GM18505 (cell line): ENCODE results near the gene SARS1.

Experiments
- ATAC-seq: cut with Tn5 transposase; IDR thresholded peaks from one replicate; pipeline ENCODE4 v1.9.1; 2021; ENCODE audit not compliant: unreplicated experiment
- POLR2A ChIP-seq: IDR thresholded peaks from 4 replicates; pipeline ENCODE4 v1.6.1; 2011; ENCODE audit warnings: borderline replicate concordance; ENCODE audit not compliant: insufficient read depth, insufficient read length; ENCODE audit errors: extremely low read depth

Gene SARS1

GRCh38 chr1:109269981-109270622 is 56.4 kb downstream of the SARS1 start:
- TF ChIP-seq POLR2A = no peak
- ATAC-seq = no peak

GRCh38 chr1:109270623-109271317 is 57.1 kb downstream of the SARS1 start:
- TF ChIP-seq POLR2A = no peak
- ATAC-seq = no peak

- ATAC-seq = no peak
- TF ChIP-seq POLR2A = no peak
Observed at GRCh38 chr1:109271458-109271857, 57.7 kb downstream of the SARS1 start.

GRCh38 chr1:109272021-109272799 is 58.5 kb downstream of the SARS1 start:
- no peak for ATAC-seq
- no peak for TF ChIP-seq POLR2A

- no peak for ATAC-seq
- no peak for TF ChIP-seq POLR2A
Observed at GRCh38 chr1:109272831-109273547, 59.3 kb downstream of the SARS1 start.

- TF ChIP-seq POLR2A = no peak
- ATAC-seq = no peak
Observed at GRCh38 chr1:109273570-109274288, 60.0 kb downstream of the SARS1 start.

- ATAC-seq = no peak
Observed at GRCh38 chr1:109274533-109275476, 61.1 kb downstream of the SARS1 start.

GRCh38 chr1:109275706-109276345 is 62.1 kb downstream of the SARS1 start:
- no peak for ATAC-seq
- TF ChIP-seq POLR2A = no peak

More at GRCh38 chr1:109274533-109275476, 61.1 kb downstream of the SARS1 start:
- no peak for TF ChIP-seq POLR2A

- TF ChIP-seq POLR2A = no peak
- no peak for ATAC-seq
Observed at GRCh38 chr1:109277434-109278204, 63.9 kb downstream of the SARS1 start.

GRCh38 chr1:109279615-109280278 is 66.0 kb downstream of the SARS1 start:
- no peak for TF ChIP-seq POLR2A
- ATAC-seq = no peak
